Activated naive CD8-positive, alpha-beta T cell treated with anti-CD3 and anti-CD28 coated beads for 36 hours (primary cell): ENCODE measurements around the gene SGSM2. TPM values are rescaled to one million over a fixed set of nuclear protein-coding genes. Genes with fewer than 3 reads are reported as not detected.

Source experiments
- DNase-seq: peaks from one replicate; pipeline ENCODE4 v3.0.0; 2021
- H3K27ac Mint-ChIP-seq: one replicate; pipeline ENCODE4 v1.8.0; 2022; ENCODE audit warnings: mild to moderate bottlenecking, moderate library complexity, mixed read lengths
- H3K27me3 Mint-ChIP-seq: one replicate; pipeline ENCODE4 v1.8.0; 2022; ENCODE audit warnings: mild to moderate bottlenecking, mixed read lengths
- H3K36me3 Mint-ChIP-seq: one replicate; pipeline ENCODE4 v1.8.0; 2021; ENCODE audit warnings: mild to moderate bottlenecking, mixed read lengths
- H3K4me1 Mint-ChIP-seq: one replicate; pipeline ENCODE4 v1.8.0; 2021; ENCODE audit warnings: mixed read lengths
- H3K4me3 Mint-ChIP-seq: one replicate; pipeline ENCODE4 v1.8.0; 2022; ENCODE audit warnings: mild to moderate bottlenecking, moderate library complexity, mixed read lengths
- H3K9me3 Mint-ChIP-seq: one replicate; pipeline ENCODE4 v1.8.0; 2022; ENCODE audit warnings: mixed read lengths
- total RNA-seq, 2 experiments: library from RNA; stranded (reverse); gene quantifications; one replicate each; pipeline ENCODE4 v1.2.3, GENCODE V29; 2021

The SGSM2 gene
- total RNA-seq, 2 experiments from 2014 or later = 35.7 to 36.8 TPM

- Mint-ChIP-seq H3K36me3 (no peaks in the 10 kb centered on the region), H3K4me1 (peaks cover 7% of the 10 kb centered on the region), H3K27me3 (no peaks in the 10 kb centered on the region), H3K27ac (peak overlapping the region; percentile 34), H3K9me3 (no peaks in the 10 kb centered on the region), H3K4me3 (no peak overlapping the region)
- no peak for DNase-seq
Observed at GRCh38 chr17:2384439-2385127, 47.3 kb downstream of the SGSM2 start.

DNA sequence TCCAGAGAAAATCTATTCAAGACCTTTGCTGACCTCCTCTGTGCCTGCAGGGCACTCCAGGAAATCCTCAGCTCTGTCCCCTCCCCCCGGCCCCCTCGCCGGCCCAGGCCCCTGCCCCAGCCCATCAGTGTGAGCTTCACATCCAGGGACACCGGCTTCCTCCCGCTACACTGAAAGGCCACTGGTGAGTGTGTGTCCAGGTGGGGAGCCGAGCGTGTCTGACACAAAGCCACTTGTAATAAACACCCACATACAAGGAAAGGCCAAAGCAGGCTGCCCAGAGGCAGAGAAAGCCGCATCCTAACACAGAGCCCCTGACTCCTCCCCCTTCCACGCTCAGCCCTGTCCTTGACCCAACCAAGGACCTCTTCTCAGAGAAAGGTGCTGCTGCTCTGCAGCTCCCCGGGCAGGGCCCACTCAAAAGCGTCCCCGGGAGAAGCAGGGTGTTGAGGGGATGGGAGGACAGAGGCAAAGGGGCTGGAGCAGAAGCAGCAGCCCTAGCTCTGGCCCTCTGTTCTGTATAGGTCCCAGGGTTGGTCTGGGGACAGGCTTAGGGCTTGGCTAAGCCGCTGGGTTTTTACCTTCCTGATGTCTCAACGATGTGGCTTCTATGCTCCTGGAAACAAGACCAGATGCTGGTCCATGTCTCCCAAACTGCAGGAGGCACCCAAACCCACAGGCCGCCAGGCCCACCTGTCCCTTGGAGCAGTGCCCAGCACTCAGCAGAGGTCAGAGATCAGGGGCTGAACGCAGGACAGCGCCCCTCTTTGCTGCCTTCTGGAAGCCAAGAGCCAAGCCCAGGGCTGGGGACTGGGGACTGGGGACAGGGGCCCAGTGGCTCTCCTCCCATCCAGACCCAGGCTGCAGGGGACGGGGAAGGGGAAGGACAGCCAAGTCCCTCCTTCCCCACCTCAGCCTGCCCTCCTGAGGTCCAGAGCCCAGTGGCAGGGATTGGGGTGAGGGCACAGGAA is 48.2 kb downstream of the SGSM2 start:
- no peaks in the 10 kb centered on the region for H3K27me3 Mint-ChIP-seq

DNA sequence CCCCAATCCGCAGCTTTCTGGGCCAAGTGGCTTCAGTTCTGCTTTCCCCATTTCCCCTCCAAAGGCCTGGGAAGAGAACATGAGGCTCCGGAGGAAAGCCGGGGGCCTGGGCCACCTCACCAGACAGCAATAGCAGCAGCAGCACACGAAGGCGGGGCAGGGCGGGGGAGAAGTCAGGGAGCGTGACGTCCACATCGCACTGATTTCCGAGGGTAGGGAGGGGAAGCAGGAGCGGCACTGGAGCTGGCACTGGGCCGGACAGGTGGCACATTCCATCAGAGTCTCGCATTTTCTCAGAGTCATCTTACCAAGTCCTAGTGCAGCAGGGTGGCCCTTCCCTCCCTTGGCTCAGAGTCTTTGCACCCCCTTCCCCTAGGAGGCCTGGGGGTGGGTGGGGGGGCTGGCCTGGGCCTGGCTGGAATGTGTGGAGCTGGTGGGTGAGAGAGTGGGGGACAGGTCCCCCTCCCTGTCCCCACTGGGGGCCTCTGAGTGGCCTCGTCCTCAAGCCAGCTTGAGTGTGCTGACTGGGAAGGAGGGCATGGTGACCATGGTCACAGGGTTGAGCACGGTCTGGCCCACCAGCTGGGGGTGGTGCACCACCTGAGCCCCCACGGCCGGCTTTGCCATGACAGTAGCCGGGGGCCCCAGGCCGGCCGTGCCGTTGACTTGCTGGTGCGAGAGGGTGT is 49.2 kb downstream of the SGSM2 start:
- H3K27ac Mint-ChIP-seq = no peak overlapping the region
- H3K4me1 Mint-ChIP-seq = peaks cover 23% of the 10 kb centered on the region
- no peaks in the 10 kb centered on the region for H3K27me3 Mint-ChIP-seq
- no peak for DNase-seq
- H3K4me3 Mint-ChIP-seq = no peak overlapping the region
- H3K36me3 Mint-ChIP-seq = peaks cover 3% of the 10 kb centered on the region
- no peaks in the 10 kb centered on the region for H3K9me3 Mint-ChIP-seq

More for the DNA sequence above, 48.2 kb downstream of the SGSM2 start:
- H3K9me3 Mint-ChIP-seq = no peaks in the 10 kb centered on the region
- H3K4me1 Mint-ChIP-seq = peaks cover 15% of the 10 kb centered on the region
- peak overlapping the region; percentile 8 for H3K27ac Mint-ChIP-seq
- no peaks in the 10 kb centered on the region for H3K36me3 Mint-ChIP-seq
- no peak for DNase-seq
- no peak overlapping the region for H3K4me3 Mint-ChIP-seq

- Mint-ChIP-seq H3K36me3 (peaks cover 11% of the 10 kb centered on the region), H3K4me1 (peaks cover 30% of the 10 kb centered on the region), H3K27ac (no peak overlapping the region), H3K27me3 (no peaks in the 10 kb centered on the region), H3K4me3 (no peak overlapping the region), H3K9me3 (no peaks in the 10 kb centered on the region)
- no peak for DNase-seq
Observed at GRCh38 chr17:2387086-2388019, 50.1 kb downstream of the SGSM2 start.

GRCh38 chr17:2388020-2388682 is 50.9 kb downstream of the SGSM2 start:
- Mint-ChIP-seq H3K4me3 (no peak overlapping the region), H3K36me3 (peaks cover 11% of the 10 kb centered on the region), H3K9me3 (no peaks in the 10 kb centered on the region), H3K4me1 (peaks cover 27% of the 10 kb centered on the region), H3K27me3 (no peaks in the 10 kb centered on the region), H3K27ac (no peak overlapping the region)
- no peak for DNase-seq

DNA sequence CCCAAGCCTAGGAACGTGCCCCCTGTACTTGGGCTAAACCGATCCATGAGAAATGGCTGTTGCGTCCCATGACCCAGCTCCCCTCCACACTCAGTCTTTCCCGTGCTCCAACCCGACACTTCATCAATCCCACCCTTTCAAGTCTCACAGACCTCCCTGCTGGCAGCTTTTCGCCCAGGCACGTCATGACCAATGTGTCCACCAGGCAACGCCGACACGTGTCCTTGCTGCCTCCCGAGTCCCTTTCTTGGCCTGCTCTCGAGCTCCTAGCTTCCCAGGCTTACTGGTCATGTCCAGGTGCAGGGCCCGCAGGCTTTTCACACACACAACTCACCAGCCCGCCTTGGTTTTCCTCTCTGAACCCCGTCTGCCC is 51.4 kb downstream of the SGSM2 start:
- Mint-ChIP-seq H3K36me3 (peaks cover 11% of the 10 kb centered on the region), H3K4me1 (peaks cover 27% of the 10 kb centered on the region), H3K27me3 (no peaks in the 10 kb centered on the region), H3K9me3 (no peaks in the 10 kb centered on the region), H3K27ac (peak overlapping the region; percentile 23), H3K4me3 (no peak overlapping the region)
- DNase-seq = no peak

DNA sequence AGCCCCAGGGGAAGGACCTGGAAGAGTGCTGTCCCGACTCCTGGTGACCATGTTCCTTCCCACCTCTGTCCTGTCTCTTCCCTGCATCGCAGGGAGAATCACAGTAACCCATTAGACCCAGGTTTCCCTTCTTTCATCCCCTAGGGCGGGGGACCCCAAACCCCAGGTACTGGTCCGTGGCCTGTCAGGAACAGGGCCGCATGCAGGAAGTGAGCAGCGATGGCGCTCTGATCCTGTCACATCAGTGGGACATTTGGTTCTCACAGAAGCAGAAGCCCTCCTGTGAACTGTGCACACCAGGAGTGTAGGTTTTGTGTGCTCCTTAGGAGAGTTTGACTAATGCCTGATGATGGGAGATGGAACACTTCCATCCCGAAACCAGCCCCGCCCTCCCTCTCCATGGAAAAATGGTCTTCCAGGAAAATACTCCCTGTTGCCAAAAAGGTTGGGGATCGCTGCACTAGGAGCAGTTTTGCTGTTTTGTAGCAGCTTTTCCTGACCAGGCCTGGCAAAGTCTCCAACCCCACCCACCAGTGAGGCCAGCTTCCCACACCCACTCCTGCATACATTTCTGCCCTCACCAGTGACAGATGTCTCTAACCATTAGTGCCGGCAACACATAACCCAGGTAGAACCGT is 53.0 kb downstream of the SGSM2 start:
- DNase-seq = no peak
- Mint-ChIP-seq H3K27me3 (no peaks in the 10 kb centered on the region), H3K36me3 (peaks cover 16% of the 10 kb centered on the region), H3K4me3 (peak overlapping the region; percentile 47), H3K4me1 (peaks cover 33% of the 10 kb centered on the region), H3K9me3 (no peaks in the 10 kb centered on the region), H3K27ac (peak overlapping the region; percentile 98)

DNA sequence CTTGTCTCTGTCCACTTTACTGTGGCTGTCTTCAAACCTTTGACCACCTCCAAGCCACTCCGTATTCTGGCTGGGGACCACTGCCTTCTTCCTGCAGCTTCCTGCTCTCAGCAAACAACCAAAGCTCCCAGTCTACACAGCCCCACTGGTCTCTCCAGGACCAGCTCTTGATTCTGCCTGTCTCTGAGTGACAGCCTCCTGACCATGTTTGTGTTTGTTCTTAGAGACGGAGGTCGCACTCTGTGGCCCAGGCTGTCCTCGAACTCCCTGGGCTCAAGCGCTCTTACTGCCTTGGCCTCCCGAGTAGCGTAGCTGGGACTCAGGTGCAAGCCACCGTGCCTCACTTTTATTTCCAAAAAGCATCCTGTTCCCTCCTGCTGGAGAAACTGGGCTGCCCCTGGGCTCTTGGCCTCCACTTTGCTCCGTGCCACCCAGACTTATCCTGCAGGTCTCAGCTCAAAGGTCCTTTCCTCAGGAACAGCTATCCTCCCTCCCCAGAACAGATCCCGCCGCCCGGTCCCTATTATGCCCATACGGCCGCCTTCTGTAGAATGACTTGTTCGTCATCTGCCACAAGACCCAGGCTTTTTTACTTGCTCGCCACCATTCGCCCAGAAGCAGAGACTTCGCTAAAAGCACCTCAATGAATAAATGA is 54.4 kb downstream of the SGSM2 start:
- Mint-ChIP-seq H3K27ac (peak overlapping the region; percentile 98), H3K9me3 (no peaks in the 10 kb centered on the region), H3K27me3 (no peaks in the 10 kb centered on the region), H3K4me3 (peak overlapping the region; percentile 93), H3K36me3 (peaks cover 16% of the 10 kb centered on the region), H3K4me1 (peaks cover 42% of the 10 kb centered on the region)
- no peak for DNase-seq

DNA sequence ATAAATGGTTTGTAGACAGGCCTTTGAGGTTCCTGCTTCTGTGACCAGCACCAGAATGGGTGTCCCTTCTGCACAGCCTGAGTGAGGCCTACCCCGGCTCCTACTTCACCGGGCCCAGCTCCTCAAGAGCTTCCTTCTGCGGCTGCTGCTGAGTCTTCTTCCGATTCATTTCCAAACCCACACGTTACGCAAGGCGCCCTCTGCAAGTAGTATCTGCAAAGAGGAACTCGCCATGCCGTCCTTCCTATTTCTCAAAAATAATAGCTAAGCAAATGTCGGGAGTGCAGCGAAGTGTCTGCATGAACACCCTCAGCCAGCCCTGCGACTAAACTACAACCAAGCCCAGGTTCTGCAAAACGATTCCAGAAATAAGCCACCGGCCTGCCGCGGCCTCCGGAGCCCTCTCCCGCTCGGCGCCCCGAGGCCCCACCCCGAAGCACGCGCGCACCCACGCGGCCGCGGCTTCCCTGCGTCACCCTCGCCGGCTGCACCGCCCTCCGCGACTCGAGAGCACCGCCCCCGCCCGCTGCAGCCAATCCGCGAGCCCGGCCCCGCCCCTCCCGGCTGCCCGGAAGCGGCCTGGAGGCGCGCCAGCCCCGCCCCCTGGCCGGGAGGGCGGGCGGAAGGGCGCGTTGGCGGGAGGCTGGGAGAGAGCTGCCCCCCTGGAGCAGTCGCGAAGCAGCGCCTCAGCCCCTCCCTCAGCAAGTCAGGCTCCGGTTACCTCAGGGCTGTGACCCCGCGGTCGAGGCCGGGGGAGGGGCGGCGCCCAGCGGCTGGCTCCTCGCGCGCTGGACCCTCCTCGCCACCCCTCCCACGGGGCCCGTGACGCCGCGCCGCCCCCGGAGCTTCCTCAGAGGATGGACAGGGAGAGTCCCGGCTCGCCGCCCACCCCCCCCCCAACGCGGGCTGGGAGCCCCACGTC is 55.2 kb downstream of the SGSM2 start:
- Mint-ChIP-seq H3K27ac (peak overlapping the region; percentile 98), H3K27me3 (no peaks in the 10 kb centered on the region), H3K36me3 (peaks cover 16% of the 10 kb centered on the region), H3K4me1 (peaks cover 50% of the 10 kb centered on the region), H3K9me3 (no peaks in the 10 kb centered on the region), H3K4me3 (peak overlapping the region; percentile 93)
- DNase-seq = peak; percentile 100

GRCh38 chr17:2393174-2393953 is 56.1 kb downstream of the SGSM2 start:
- Mint-ChIP-seq H3K27ac (peak overlapping the region; percentile 94), H3K27me3 (no peaks in the 10 kb centered on the region), H3K4me3 (peak overlapping the region; percentile 82), H3K9me3 (no peaks in the 10 kb centered on the region), H3K4me1 (peaks cover 58% of the 10 kb centered on the region), H3K36me3 (peaks cover 16% of the 10 kb centered on the region)
- peak; percentile 94 for DNase-seq

GRCh38 chr17:2393954-2394749 is 56.9 kb downstream of the SGSM2 start:
- H3K4me3 Mint-ChIP-seq = peak overlapping the region; percentile 83
- peaks cover 61% of the 10 kb centered on the region for H3K4me1 Mint-ChIP-seq
- no peaks in the 10 kb centered on the region for H3K27me3 Mint-ChIP-seq
- no peaks in the 10 kb centered on the region for H3K9me3 Mint-ChIP-seq
- DNase-seq = no peak
- H3K27ac Mint-ChIP-seq = peak overlapping the region; percentile 89
- peaks cover 16% of the 10 kb centered on the region for H3K36me3 Mint-ChIP-seq
